Embryonic facial prominence (tissue), 1 donor: ENCODE data around the gene CYRIA.

Source experiments
- DNase-seq: peaks from one replicate; pipeline ENCODE4 v3.0.0-alpha.2; 2016; ENCODE audit errors: extremely low spot score

CYRIA gene

GRCh38 chr2:16669388-16669787 lies 3.8 kb upstream of the CYRIA start:
- no peak for DNase-seq

DNA sequence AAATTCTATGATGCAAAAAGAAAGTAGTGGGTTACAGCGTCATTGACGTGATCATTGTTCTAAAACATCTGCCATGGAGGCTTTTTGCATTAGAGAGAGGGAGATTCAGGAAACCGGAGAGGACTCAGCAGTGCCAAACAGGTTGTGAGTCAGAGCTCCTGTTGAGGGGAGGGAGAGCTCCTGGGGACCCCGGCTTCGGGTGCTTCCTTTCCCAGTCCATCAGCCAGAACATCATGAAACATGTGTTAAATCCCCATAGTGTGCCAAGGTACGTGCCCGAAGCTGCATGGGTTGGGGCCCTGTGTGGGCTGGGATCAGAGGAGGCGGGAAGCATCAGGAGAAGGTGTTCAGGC lies 791 bp upstream of the CYRIA start:
- DNase-seq = peak; percentile 18

DNA sequence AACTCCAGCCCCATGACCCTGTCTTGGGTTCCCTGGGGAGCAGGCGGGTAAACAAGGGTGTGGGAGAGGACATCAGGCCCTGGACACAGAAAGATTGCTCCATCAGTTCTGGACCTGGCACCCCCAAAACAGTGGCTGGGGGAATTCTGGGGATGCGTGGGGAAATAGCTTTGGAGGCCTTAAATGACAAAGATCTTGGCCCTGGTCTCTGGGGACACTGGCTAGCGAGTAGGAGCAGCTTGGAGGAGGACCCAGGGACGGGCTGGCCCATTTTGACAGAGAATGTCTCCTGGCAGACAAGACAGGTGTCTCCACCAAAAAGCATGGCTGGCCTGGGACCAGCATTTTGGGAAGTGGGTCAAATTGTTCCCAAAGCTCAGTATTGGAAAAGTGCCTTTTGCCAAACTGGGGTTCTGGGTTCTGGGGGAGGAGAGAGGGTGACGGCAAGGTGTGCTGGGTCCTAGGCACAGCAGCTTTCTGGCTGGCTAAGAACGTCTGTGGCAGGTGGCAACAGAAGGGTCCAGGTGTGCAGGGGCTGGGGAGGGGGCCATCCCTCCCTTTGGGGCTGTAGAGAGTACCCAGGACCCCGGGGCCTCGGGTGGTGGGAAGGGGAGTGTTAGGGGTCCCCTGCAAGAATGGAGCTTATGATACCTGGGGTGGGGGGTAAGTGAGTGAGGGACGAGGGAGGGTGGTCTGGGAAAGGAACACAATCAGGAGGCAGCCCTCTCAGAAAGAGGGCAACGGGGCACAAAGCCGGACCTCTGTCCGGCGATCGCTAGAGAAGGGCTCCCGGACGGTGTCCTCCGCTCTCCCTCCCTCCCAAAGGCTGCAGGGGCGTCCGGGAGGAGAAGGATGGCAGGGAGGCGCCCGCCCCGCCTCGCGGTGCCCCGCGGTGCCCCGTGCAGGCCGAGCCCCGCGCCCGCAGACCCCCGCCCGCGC lies 556 bp downstream of the CYRIA start:
- no peak for DNase-seq

DNA sequence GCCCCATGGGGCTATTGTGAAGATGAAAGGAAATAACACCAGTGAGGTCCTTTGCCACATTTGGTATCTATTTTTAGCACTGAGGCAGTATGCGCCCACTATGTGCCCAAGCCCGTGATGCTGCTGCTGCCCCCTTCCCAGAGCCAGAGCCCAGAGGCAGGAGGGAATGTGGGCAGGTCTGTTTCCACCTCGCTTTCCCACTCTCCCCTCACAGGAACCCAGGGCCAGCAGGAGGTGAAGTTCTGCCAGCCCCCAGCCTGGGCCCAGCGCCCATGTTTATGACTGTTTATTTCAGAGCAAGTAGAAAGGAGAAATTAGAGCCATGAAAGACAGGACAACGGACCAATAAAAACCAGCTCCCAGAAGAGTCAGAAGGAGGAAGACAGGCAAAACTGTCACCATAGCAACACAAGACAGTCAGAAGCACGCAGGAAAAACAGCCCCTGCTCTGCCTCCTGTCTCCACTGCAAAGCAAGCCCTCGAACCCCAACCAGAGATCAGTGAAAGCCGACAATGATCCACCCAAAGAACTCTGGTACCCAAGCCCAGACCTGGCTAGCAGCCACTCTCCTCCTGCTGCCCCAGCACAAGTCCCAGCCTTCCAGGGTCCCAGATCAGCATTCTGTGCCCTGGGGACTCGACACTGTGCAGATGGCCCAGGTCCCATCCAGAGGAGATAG lies 1.4 kb downstream of the CYRIA start:
- DNase-seq = peak; percentile 60

DNA sequence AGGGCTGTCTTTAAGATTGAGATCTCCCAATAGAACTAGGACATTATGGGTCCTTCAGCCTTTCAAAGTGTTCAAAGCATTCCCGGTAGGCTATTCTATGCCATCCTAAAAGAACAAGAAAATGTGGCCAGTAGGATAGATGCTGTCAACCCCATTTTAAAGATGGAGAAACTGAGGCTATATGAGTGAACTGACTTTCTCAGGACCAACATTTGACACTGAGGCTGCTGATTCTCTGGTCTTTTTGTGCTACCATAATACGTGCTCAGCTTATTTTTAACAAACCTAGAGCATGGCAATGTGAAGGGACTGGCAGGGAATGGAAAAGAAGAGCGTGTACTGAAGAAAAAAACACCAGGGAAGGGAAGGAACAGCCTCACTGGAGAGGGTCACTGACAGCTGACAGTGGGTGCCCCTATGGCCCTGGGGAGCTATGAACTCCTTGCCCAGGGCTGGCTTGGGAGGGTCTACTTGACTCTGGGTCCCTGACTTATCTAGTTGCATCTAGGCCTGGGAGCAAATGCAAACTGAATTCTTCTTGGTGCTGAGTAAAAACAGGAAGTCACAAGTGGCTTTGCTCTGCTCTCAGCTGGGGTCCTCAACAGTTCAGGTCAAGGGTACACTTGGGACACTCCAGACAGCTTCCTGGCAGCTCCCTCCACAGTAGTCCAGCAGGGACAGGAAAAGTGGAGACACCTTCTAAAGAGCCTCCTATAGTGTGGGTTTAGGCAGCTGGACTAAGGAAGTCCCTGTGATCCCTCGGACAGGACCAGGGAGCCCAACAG lies 2.3 kb downstream of the CYRIA start:
- DNase-seq = no peak

- DNase-seq = no peak
Observed at GRCh38 chr2:16661936-16662839, 3.4 kb downstream of the CYRIA start.

- DNase-seq = no peak
Observed at GRCh38 chr2:16661526-16661925, 4.1 kb downstream of the CYRIA start.

DNA sequence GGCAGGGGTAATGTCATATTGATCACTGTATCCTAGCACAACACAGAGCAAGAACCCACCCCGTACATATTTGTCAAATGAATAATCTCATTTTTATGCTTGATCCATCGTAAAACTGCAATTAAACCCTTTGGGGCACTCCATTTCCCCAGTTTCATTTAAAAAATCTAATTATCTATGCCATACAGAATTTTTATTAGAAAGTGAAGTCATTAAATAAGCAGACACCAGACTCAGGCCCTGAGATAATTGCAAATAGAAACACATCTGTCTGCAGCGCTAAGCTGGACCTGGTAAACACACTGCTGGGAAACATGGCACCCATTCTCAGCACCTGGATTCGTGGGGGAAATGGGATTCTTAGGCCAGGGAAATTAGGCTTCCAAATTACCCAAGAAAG lies 5.1 kb downstream of the CYRIA start:
- DNase-seq = no peak

DNA sequence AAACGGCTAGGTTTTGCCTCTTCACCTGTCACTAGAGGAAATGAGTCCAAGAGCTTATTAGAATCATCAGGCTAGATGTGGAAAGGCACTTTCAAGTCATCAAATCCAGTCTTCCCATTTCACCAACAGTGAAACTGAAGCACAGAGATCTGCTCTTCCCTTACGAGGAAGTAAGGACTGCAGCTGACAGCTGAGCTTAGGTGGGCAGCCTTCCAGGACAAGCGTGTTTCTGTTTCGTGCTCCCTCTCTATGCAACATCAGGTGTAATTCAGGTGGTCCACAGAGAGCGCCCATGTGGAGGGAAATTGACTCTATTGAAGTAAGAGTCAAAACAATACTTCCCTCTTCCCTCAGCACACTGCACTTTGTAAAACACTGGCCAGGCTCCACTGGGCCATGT lies 5.5 kb downstream of the CYRIA start:
- no peak for DNase-seq

DNA sequence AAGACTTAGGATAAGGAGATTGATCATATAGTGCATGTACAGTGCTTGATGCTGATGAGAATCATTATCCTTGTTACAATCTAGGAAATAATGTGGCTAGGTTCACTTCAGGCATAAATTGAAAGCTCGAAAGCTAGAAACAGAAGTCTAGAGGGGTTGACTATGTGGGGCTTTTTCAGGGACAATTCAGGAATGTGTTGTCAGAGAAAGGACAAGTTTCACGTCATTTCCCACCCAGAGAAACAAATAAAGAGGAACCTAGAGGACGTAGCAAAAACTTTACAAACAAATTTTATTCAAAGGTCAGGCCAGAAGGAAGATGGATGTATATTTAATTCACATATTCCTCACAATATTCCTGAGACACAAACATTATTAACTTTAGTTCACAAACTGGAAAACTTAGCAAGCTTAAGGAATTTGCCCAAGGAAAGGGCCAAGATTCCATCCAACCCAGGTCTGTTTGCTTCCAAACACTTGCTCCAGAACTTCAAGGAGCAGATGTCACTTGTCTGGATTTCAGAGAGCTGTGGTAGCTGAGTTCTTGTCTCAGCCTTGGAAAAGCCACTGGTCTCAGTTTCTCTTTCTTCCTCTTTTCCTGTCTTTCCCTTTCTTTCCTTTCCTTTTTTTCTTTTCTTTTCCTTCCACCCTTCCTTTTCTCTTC lies 7.4 kb downstream of the CYRIA start:
- DNase-seq = no peak

- no peak for DNase-seq
Observed at GRCh38 chr2:16657671-16658070, 8.0 kb downstream of the CYRIA start.

DNA sequence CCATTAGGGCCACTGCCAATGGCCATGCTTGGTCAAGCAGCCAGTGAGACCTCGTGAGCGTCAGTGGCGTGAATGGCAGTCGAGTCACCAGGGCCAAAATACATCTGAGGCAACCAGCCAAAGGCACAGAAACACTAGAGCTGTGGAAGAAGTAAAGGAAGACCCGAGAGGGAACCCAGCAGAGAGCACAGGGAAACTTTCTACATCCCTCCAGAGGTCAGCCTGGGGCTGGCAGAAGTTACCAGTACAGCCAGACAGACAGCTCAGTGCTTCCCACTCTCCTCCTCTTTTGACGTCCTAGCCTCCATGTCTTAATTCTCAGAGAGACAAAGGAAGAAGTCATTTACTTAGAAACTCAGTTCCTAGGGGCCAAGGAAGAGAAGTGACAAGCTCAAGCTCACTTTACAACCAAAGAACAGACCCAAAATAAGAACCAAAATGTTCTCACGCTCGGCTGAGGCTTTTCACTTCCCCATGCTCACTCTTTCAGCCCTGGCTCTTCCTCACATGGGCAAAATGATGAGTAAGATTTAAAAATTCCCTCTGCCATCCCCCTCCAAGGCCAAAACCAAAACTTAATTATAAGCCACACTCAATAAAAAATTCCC lies 8.7 kb downstream of the CYRIA start:
- DNase-seq = no peak

- no peak for DNase-seq
Observed at GRCh38 chr2:16655905-16656642, 9.6 kb downstream of the CYRIA start.

DNA sequence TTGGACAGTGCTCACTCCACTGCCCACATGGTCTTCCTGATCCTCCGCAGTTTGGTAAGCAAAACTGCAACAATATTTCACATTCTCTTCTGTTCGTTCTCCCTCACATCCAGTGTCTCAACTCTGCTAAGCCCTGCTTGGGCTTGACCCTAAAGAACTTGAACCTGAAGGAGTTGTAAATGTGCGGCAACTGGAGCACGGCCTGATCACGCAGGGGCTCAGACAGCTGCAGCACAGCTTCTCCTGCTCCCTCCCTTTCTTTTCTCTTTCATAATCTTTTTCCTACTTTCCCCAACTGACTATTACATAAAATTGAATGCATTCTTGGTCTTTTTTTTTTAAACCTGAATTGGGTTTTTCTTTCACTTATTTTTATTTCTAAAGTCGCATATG lies 10.2 kb downstream of the CYRIA start:
- DNase-seq = no peak

DNA sequence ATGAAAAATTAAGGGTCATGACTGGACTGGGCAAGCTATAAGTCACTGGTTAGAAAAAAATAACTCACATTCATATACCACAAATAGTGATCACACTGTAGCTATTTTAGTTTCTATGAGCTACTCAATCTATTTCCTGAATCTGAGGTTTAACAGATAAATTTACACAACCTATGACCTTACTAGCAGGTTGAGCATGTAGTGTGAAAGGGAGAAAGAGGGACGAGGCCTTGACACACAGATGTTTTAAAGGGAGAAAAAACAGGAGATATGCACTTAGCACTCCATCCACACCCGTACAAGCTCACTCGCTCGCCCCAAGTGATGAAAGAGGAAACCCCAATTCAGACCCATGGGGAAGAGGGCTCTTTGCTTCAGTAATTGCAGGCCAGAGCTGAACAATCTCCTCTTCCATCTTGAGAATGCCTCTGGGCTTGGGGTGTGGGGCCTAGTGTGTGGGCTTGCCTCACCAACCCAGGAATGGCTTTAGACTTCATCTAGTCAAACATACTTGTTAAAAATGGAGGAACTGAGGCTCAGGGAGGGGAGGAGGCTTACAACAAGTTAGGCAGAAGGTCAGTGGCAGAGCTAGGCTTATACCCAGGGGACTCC lies 10.7 kb downstream of the CYRIA start:
- no peak for DNase-seq

DNA sequence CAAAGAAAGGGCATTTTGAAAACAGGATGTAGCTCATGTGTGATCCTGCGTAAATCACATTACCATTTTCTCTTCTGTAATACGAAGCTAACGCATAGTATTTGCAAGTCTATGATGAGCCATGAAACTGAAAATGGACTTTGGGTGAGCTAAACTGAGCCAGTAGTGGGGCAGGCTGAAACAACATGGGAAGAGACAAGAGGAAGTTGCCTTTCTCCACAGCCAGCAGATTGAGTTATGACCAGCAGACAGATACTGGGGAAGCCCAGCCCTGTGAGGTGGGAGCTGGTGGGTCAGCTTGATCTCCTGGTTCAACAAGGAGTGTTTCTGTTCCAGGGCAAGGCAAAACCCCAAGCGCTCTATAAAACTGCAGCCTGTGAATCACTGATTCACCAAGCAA lies 11.8 kb downstream of the CYRIA start:
- DNase-seq = no peak

DNA sequence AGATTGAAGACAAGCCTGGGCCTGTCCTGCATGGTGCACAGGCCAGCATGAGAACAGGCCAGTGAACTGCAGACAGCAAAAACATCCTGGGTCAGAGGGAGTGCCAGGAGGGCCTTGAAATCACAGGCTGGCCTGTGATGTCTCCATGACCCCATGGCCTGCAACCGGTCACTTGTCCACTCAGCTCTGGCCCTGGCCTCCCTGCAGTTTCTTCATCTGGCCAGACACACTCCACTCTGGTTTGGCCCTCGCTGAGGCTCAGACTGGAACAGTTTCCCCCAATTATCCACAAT lies 12.6 kb downstream of the CYRIA start:
- DNase-seq = no peak

DNA sequence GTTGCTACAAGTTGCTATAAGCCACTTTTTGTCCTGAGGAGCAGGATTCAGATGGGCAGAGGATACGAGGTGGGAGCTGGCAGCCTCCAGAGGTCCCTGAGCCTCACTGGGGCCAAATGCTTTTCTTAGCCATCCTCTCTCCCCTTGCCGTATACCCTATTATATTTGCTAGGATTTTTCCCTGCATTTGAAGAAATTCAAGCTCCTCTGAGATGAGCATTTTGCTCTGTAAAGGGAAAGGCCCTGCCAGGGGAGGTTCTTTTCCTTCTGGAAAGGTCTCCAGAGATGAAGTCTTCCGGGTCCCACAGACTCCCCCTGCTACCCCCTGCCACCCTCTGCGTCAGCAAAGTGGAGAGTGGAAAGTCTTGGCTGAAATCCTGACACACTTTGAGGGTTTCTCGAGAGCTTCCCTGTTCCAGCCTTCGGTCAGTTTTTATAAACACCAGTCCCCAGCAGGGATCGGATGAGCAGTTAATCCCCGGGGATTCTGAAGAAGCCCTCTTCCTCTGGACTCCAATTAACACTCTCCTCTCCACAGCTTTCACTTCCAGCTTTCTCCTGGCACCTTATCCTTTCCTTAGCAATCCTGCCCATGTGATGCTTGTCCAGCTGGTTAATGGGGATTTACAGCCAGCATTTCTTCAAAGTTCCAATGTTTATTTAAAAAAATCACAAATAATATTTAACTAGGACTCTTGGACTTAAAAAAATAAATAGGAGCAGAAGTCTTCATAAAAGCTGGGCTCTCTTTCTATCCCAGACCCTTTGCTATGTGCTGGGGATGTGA lies 13.1 kb downstream of the CYRIA start:
- DNase-seq = no peak
